ENCODE data around the gene HOXD11. TPM values are rescaled to one million over a fixed set of nuclear protein-coding genes. Genes with fewer than 3 reads are reported as not detected.
A peak's percentile ranks its signal among the peaks of the same experiment; 100 is the strongest.

Gene HOXD11
- total and polyA plus RNA-seq, 2 of the 13 experiments (the other 11 are each of a cell fraction or from before 2014, with no cell fraction given): not detected

GRCh38 chr2:176149939-176150583 is 43.0 kb downstream of the HOXD11 start:
- Histone ChIP-seq H3K4me3 (replicated peaks in 1 of 3; ENCODE audit: insufficient read depth in 1 of 3, low read depth in 2 of 3, low read length in 3 of 3) (no peak overlapping the region; a peak in 1 of 6 replicates), H4K20me1 (ENCODE audit: insufficient read depth, low read length) (no peaks in the 10 kb centered on the region), H2AFZ (ENCODE audit: low read length) (no peak overlapping the region), H3K79me2 (ENCODE audit: insufficient read depth, low read length) (no peaks in the 10 kb centered on the region), H3K4me2 (ENCODE audit: low read depth, low read length) (peak overlapping the region; percentile 37), H3K9ac (ENCODE audit: insufficient read depth, low read depth, low read length) (no peak overlapping the region), H3K27ac (ENCODE audit: extremely low read length, insufficient read depth, low read length) (no peak overlapping the region), H3K9me3 (ENCODE audit: low read length) (no peaks in the 10 kb centered on the region), H3K4me1 (ENCODE audit: insufficient read depth, low read length) (peaks cover 25% of the 10 kb centered on the region), H3K36me3 (replicated peaks in 1 of 2; ENCODE audit: control insufficient read depth in 1 of 2, insufficient read depth in 2 of 2, low read length in 2 of 2) (no peaks in the 10 kb centered on the region), H3K27me3 (ENCODE audit: control insufficient read depth in 1 of 2, insufficient read depth in 2 of 2, low read length in 2 of 2) (peaks cover 19 to 92% of the 10 kb centered on the region in 2 experiments)
- ATAC-seq: no peak
- no peak for FAIRE-seq
- intact Hi-C loops (cut with micrococcal nuclease; ENCODE audit: unreplicated experiment) (no loop called here), in situ Hi-C loops (cut with HindIII; ENCODE audit: extremely low pct_ligation_motif_present, low pct_unique_long_range_greater_than_20kb) (no loop called here)
- 39% methylated on average over 24 of the region's 24 CpGs for WGBS (ENCODE audit: low lambda C conversion rate)
- DNase-seq (ENCODE audit: low spot score): no peak
- TF ChIP-seq CBX2 (IDR thresholded peaks at IDR 0.05; ENCODE audit: low read depth, low read length): peak; percentile 78
- TF ChIP-seq CBX2 (CRISPR knock-in tag; IDR thresholded peaks at IDR 0.05; ENCODE audit: low read depth): no peak
- TF ChIP-seq NFRKB (IDR thresholded peaks at IDR 0.05): no peak
- POLR2A ChIA-PET: no interaction called here
- no TSS peak for BruUV-seq (replicated peaks)
- CTCF ChIA-PET (ENCODE audit: low intra/inter-chr PET ratio, low total read pairs): no interaction called here

GRCh38 chr2:176150584-176151441 is 43.7 kb downstream of the HOXD11 start:
- no TSS peak for BruUV-seq (replicated peaks)
- Histone ChIP-seq H3K79me2 (ENCODE audit: insufficient read depth, low read length) (no peaks in the 10 kb centered on the region), H4K20me1 (ENCODE audit: insufficient read depth, low read length) (no peaks in the 10 kb centered on the region), H3K9ac (ENCODE audit: insufficient read depth, low read depth, low read length) (no peak overlapping the region), H2AFZ (ENCODE audit: low read length) (no peak overlapping the region), H3K9me3 (ENCODE audit: low read length) (no peaks in the 10 kb centered on the region), H3K4me1 (ENCODE audit: insufficient read depth, low read length) (peaks cover 25% of the 10 kb centered on the region), H3K4me2 (ENCODE audit: low read depth, low read length) (no peak overlapping the region), H3K36me3 (replicated peaks in 1 of 2; ENCODE audit: control insufficient read depth in 1 of 2, insufficient read depth in 2 of 2, low read length in 2 of 2) (no peaks in the 10 kb centered on the region), H3K27ac (ENCODE audit: extremely low read length, insufficient read depth, low read length) (no peak overlapping the region), H3K4me3 (replicated peaks in 1 of 3; ENCODE audit: insufficient read depth in 1 of 3, low read depth in 2 of 3, low read length in 3 of 3) (no peak overlapping the region), H3K27me3 (ENCODE audit: control insufficient read depth in 1 of 2, insufficient read depth in 2 of 2, low read length in 2 of 2) (peaks cover 20 to 92% of the 10 kb centered on the region in 2 experiments)
- no peak for TF ChIP-seq MTERF4 (CRISPR knock-in tag; IDR thresholded peaks at IDR 0.05)
- no peak for TF ChIP-seq ZNF101 (CRISPR knock-in tag; IDR thresholded peaks at IDR 0.05; ENCODE audit: borderline replicate concordance, low read depth)
- 0 out of 2 replicates have a peak, but pooled peaks have one; percentile 53 for TF ChIP-seq HNRNPL (IDR thresholded peaks at IDR 0.05; ENCODE audit: low read depth, low read length)
- no peak for TF ChIP-seq ZNF296 (CRISPR knock-in tag; conservative IDR thresholded peaks at IDR 0.05)
- 0 out of 2 replicates have a peak, but pooled peaks have one; percentile 6 for TF ChIP-seq ZNF687 (CRISPR knock-in tag; IDR thresholded peaks at IDR 0.05)
- intact Hi-C loops (cut with micrococcal nuclease; ENCODE audit: unreplicated experiment) (no loop called here), in situ Hi-C loops (cut with HindIII; ENCODE audit: extremely low pct_ligation_motif_present, low pct_unique_long_range_greater_than_20kb) (no loop called here)
- no peak for DNase-seq (ENCODE audit: low spot score)
- ChIA-PET CTCF (ENCODE audit: low intra/inter-chr PET ratio, low total read pairs) (no interaction called here), POLR2A (no interaction called here)
- no peak for FAIRE-seq
- WGBS (ENCODE audit: low lambda C conversion rate): 14% methylated on average over 8 of the region's 14 CpGs
- no peak for ATAC-seq
